ENCODE results near the gene CHST5. TPM values are rescaled to one million over a fixed set of nuclear protein-coding genes. Genes with fewer than 3 reads are reported as not detected.

Gene CHST5
- polyA plus RNA-seq, 1 of the 3 experiments (the other 2 are of a cell fraction) = 0.49 TPM

GRCh38 chr16:75482434-75483205 is 53.3 kb downstream of the CHST5 start:
- no peaks in the 10 kb centered on the region for H4K20me1 ChIP-seq (ENCODE audit: insufficient read depth)
- H3F3A ChIP-seq (replicated peaks; ENCODE audit: insufficient read depth) = no peaks in the 10 kb centered on the region
- H3K27ac ChIP-seq (ENCODE audit: low read depth in 2 of 2, low read length in 1 of 2) = no peak overlapping the region
- no peaks in the 10 kb centered on the region for H3K9me2 ChIP-seq
- peaks cover 0 to 1% of the 10 kb centered on the region in 2 experiments; a peak in 1 of 4 replicates for H3K4me1 ChIP-seq (ENCODE audit: control insufficient read depth in 1 of 2, insufficient read depth in 2 of 2, low read depth in 1 of 2, low read length in 1 of 2)
- 71% methylated on average over 14 of the region's 14 CpGs for WGBS (ENCODE audit: low lambda C conversion rate)
- no peak overlapping the region for H3K4me2 ChIP-seq
- CTCF ChIA-PET = interaction anchor here (2.6 kb wide), 1 partner anchor 12 kb away, joined by 8 read pairs; no protein-coding TSS in a partner anchor
- no peaks in the 10 kb centered on the region for H3K27me3 ChIP-seq (ENCODE audit: insufficient read depth)
- H3K9ac ChIP-seq = no peak overlapping the region
- no peak for DNase-seq
- no peaks in the 10 kb centered on the region for H3K9me3 ChIP-seq
- no peaks in the 10 kb centered on the region for H3K36me3 ChIP-seq (replicated peaks in 1 of 2; ENCODE audit: control insufficient read depth in 1 of 2, insufficient read depth in 2 of 2, low read length in 1 of 2)
- no peak overlapping the region for H2AFZ ChIP-seq (ENCODE audit: low read depth)
- no peak for TF ChIP-seq SMC3 (IDR thresholded peaks at IDR 0.05; ENCODE audit: low read depth, low read length)
- no peak for TF ChIP-seq NRF1 (IDR thresholded peaks at IDR 0.05; ENCODE audit: low read depth, low read length)
- no peak for TF ChIP-seq REST (IDR thresholded peaks at IDR 0.05; ENCODE audit: low read depth, low read length)
- TF ChIP-seq NFIC (IDR thresholded peaks at IDR 0.05; ENCODE audit: borderline replicate concordance) = no peak; the same call in none of the 2 replicates
- TF ChIP-seq GATA2 (CRISPR knock-in tag; IDR thresholded peaks at IDR 0.05) = no peak
- TF ChIP-seq RXRA (IDR thresholded peaks at IDR 0.05; ENCODE audit: borderline replicate concordance, low read depth) = no peak
- TF ChIP-seq MAX (IDR thresholded peaks at IDR 0.05; ENCODE audit: low read depth) = no peak
- TF ChIP-seq TEAD4 (IDR thresholded peaks at IDR 0.05; ENCODE audit: borderline replicate concordance, insufficient read depth) = no peak
- no peak for TF ChIP-seq RAD21 (IDR thresholded peaks at IDR 0.05; ENCODE audit: low read length)
- TF ChIP-seq RCOR1 (IDR thresholded peaks at IDR 0.05; ENCODE audit: low read length) = no peak
- TF ChIP-seq RFX5 (IDR thresholded peaks at IDR 0.05; ENCODE audit: low read length) = no peak
- no peak for TF ChIP-seq YY1 (IDR thresholded peaks at IDR 0.05; ENCODE audit: low read depth)
- no peak for TF ChIP-seq ZBTB33 (IDR thresholded peaks at IDR 0.05; ENCODE audit: borderline replicate concordance, low read depth)
- TF ChIP-seq FOXJ3 (CRISPR knock-in tag; IDR thresholded peaks at IDR 0.05) = no peak
- POLR2A ChIA-PET = no interaction called here
- H3K79me2 ChIP-seq (ENCODE audit: insufficient read depth) = no peaks in the 10 kb centered on the region
- no peak overlapping the region for H3K4me3 ChIP-seq (ENCODE audit: low read depth in 2 of 2, low read length in 1 of 2)

Measured in SK-N-SH (cell line).